Parathyroid adenoma (tissue), 2 donors: ENCODE data around the gene KDM4B.

Experiments used
- H2AFZ ChIP-seq: fragments of 300-600 bp; sonication (generic); one replicate; pipeline ENCODE4 v1.7.0; 2017; ENCODE audit warnings: antibody characterized with exemption, mild to moderate bottlenecking
- H3K27ac ChIP-seq: fragments of 300-600 bp; sonication (generic); one replicate; pipeline ENCODE4 v1.7.0; 2017
- H3K27me3 ChIP-seq: fragments of 300-600 bp; sonication (generic); one replicate; pipeline ENCODE4 v1.7.0; 2017; ENCODE audit warnings: low read length; ENCODE audit not compliant: control insufficient read depth, insufficient read depth
- H3K36me3 ChIP-seq: fragments of 300-600 bp; sonication (generic); one replicate; pipeline ENCODE4 v1.7.0; 2017; ENCODE audit warnings: low read length; ENCODE audit not compliant: control insufficient read depth, insufficient read depth
- H3K4me1 ChIP-seq: fragments of 300-600 bp; sonication (generic); one replicate; pipeline ENCODE4 v1.7.0; 2017; ENCODE audit warnings: control low read depth
- H3K4me2 ChIP-seq: fragments of 300-600 bp; sonication (generic); one replicate; pipeline ENCODE4 v1.7.0; 2017; ENCODE audit warnings: low read length
- H3K4me3 ChIP-seq: fragments of 300-600 bp; sonication (generic); one replicate; pipeline ENCODE4 v1.7.0; 2017; ENCODE audit warnings: low read depth, low read length
- H3K79me2 ChIP-seq: fragments of 300-600 bp; sonication (generic); one replicate; pipeline ENCODE4 v1.7.0; 2017; ENCODE audit warnings: control low read depth
- H3K9ac ChIP-seq: fragments of 300-600 bp; sonication (generic); one replicate; pipeline ENCODE4 v1.7.0; 2017; ENCODE audit warnings: mild to moderate bottlenecking
- H3K9me3 ChIP-seq: fragments of 300-600 bp; sonication (generic); one replicate; pipeline ENCODE4 v1.7.0; 2017; ENCODE audit warnings: low read length; ENCODE audit not compliant: control insufficient read depth
- CTCF ChIP-seq: fragments of 300-600 bp; sonication (generic); IDR thresholded peaks from one replicate; pipeline ENCODE4 v1.7.0; 2017; ENCODE audit warnings: antibody characterized with exemption, mild to moderate bottlenecking
- donor health status: primary hyperparathyroidism.

Gene KDM4B

GRCh38 chr19:5038631-5039271, 69.8 kb downstream of the KDM4B start:
- Histone ChIP-seq H3K27ac (no peak overlapping the region), H2AFZ (no peak overlapping the region), H3K79me2 (peaks cover 31% of the 10 kb centered on the region), H3K4me1 (no peaks in the 10 kb centered on the region), H3K4me3 (no peak overlapping the region), H3K36me3 (no peaks in the 10 kb centered on the region), H3K9me3 (no peaks in the 10 kb centered on the region), H3K27me3 (no peaks in the 10 kb centered on the region), H3K9ac (no peak overlapping the region), H3K4me2 (no peak overlapping the region)
- TF ChIP-seq CTCF, result peak; percentile 30

GRCh38 chr19:5039642-5040543, 71.0 kb downstream of the KDM4B start:
- no peak overlapping the region for H3K27ac ChIP-seq
- no peaks in the 10 kb centered on the region for H3K36me3 ChIP-seq
- no peak overlapping the region for H3K4me2 ChIP-seq
- no peak for TF ChIP-seq CTCF
- no peaks in the 10 kb centered on the region for H3K27me3 ChIP-seq
- no peaks in the 10 kb centered on the region for H3K4me1 ChIP-seq
- H3K4me3 ChIP-seq, result no peak overlapping the region
- H3K9me3 ChIP-seq, result no peaks in the 10 kb centered on the region
- H2AFZ ChIP-seq, result no peak overlapping the region
- H3K9ac ChIP-seq, result no peak overlapping the region
- peaks cover 22% of the 10 kb centered on the region for H3K79me2 ChIP-seq

DNA sequence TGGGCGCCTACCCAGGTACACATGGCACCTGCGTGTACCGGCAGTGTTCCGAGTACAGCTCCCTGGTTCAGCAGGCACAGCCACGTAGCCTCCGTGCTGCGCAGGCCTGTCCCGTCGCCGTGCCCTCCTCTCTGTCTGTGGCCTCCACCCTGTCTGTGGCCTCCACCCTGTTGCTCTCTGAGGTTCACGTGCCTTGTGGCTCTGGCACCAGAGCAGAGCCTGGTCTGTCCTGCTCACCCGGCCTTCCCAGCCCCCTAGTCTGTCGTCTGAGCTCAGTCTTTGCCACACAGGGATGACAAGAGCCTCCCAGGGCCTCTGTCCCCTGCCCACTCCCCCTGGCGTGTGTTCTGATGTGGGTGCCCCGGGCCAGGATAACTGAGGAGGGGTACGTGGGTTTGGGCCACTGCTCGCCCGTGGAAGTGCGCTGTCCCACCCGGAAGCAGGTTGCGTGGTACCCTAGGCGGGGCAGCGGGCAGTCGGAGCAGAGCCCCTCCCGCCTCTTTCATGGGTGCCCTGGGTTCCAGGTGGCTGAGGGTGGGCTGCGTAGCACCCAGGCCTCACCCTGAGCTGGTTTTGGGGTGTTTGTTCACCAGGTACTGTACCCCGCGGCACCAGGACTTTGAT, 71.7 kb downstream of the KDM4B start:
- Histone ChIP-seq H3K27me3 (no peaks in the 10 kb centered on the region), H3K79me2 (peaks cover 19% of the 10 kb centered on the region), H3K4me2 (no peak overlapping the region), H3K27ac (no peak overlapping the region), H3K4me3 (no peak overlapping the region), H3K9ac (no peak overlapping the region), H2AFZ (no peak overlapping the region), H3K9me3 (no peaks in the 10 kb centered on the region), H3K4me1 (no peaks in the 10 kb centered on the region), H3K36me3 (no peaks in the 10 kb centered on the region)
- no peak for TF ChIP-seq CTCF

GRCh38 chr19:5041168-5041912, 72.4 kb downstream of the KDM4B start:
- peaks cover 4% of the 10 kb centered on the region for H3K4me1 ChIP-seq
- H2AFZ ChIP-seq, result no peak overlapping the region
- no peak overlapping the region for H3K9ac ChIP-seq
- no peak overlapping the region for H3K4me3 ChIP-seq
- no peaks in the 10 kb centered on the region for H3K9me3 ChIP-seq
- H3K36me3 ChIP-seq, result no peaks in the 10 kb centered on the region
- no peak overlapping the region for H3K4me2 ChIP-seq
- no peak overlapping the region for H3K27ac ChIP-seq
- TF ChIP-seq CTCF, result no peak
- no peaks in the 10 kb centered on the region for H3K27me3 ChIP-seq
- peaks cover 17% of the 10 kb centered on the region for H3K79me2 ChIP-seq
